GM20000 (cell line): ENCODE results near the gene ANKRD49.

Experiments
- DNase-seq: peaks from one replicate; pipeline ENCODE4 v3.0.0; 2012; ENCODE audit warnings: low spot score
- CTCF ChIP-seq: IDR thresholded peaks from 2 replicates; pipeline ENCODE4 v1.5.1; 2012; ENCODE audit warnings: mild to moderate bottlenecking, control low read depth; ENCODE audit errors: extremely low read depth, missing control alignments

Gene ANKRD49

GRCh38 chr11:94545264-94546161 is 51.7 kb downstream of the ANKRD49 start:
- no peak for TF ChIP-seq CTCF
- DNase-seq = no peak

- TF ChIP-seq CTCF = no peak
- DNase-seq = no peak
Measured at GRCh38 chr11:94546162-94546470, 52.3 kb downstream of the ANKRD49 start.

- no peak for TF ChIP-seq CTCF
- no peak for DNase-seq
Measured at GRCh38 chr11:94546886-94547285, 53.1 kb downstream of the ANKRD49 start.

GRCh38 chr11:94549146-94549545 is 55.4 kb downstream of the ANKRD49 start:
- no peak for DNase-seq
- no peak for TF ChIP-seq CTCF
